ENCODE measurements around the gene G6PC3. TPM values are rescaled to one million over a fixed set of nuclear protein-coding genes. Genes with fewer than 3 reads are reported as not detected.
A peak's percentile ranks its signal among the peaks of the same experiment; 100 is the strongest.

The G6PC3 gene
- polyA plus RNA-seq, 2 of the 4 experiments (the other 2 are of a cell fraction), result 104 to 130 TPM

DNA sequence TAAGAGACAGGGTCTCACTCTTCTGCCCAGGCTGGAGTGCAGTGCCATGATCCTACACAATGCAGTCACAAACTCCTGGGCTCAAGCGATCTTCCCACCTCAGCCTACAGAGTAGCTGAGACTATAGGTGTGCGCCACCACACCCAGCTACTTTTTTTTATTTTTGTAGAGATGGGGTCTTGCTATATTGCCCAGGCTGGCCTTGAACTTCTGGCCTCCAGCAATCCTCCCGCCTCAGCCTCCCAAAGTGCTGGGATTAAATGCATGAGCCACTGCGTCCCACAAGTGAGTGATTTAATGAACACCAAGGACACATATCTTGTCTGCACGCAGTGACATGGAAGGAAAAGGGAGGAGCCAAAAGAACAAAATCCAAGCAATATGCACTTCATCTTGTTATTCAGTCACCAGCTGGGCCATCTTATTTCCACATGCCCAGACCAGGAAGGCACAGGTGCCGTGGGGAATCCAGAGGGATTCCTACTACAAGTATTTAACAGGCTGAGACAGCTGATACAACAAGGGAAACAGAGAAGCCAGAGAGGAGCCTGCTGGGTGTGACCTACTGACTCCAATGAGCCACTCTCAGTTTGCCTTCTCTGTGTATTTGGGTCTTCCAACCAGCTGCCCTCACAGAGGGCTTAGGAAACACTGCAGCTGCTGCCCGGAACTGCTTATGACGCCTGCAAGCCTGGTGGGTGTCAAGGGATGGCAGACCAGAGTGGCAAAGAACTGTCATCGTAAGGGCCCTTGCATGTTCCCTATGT, 21.1 kb upstream of the G6PC3 start:
- no peak for FAIRE-seq
- ChIA-PET CTCF (interaction anchor here (1.0 to 3.8 kb wide), 10 partner anchors 8 to 171 kb away, joined by 3 to 36 read pairs (median 5); no protein-coding TSS in a partner anchor), POLR2A (interaction anchor here (0.6 to 1.2 kb wide), 4 partner anchors 17 to 1003 kb away, joined by 3 to 10 read pairs (median 4); partner anchors contain the start of gene LSM12)

GRCh38 chr17:44053125-44053872, 17.2 kb upstream of the G6PC3 start:
- H3K4me3 ChIP-seq, result no peak overlapping the region

More for the DNA sequence above, 21.1 kb upstream of the G6PC3 start:
- TF ChIP-seq ZC3H11A (IDR thresholded peaks at IDR 0.05), result no peak
- no peak for TF ChIP-seq ZSCAN20 (CRISPR knock-in tag; IDR thresholded peaks at IDR 0.05)
- no peak for TF ChIP-seq HOXB5 (CRISPR knock-in tag; IDR thresholded peaks at IDR 0.05)
- TF ChIP-seq MAZ (IDR thresholded peaks at IDR 0.05; ENCODE audit: borderline replicate concordance, low read depth, low read length), result no peak
- TF ChIP-seq, protein P1, sequence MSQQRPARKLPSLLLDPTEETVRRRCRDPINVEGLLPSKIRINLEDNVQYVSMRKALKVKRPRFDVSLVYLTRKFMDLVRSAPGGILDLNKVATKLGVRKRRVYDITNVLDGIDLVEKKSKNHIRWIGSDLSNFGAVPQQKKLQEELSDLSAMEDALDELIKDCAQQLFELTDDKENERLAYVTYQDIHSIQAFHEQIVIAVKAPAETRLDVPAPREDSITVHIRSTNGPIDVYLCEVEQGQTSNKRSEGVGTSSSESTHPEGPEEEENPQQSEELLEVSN (IDR thresholded peaks at IDR 0.05; ENCODE audit: borderline replicate concordance, low read depth), result no peak
- no peak for TF ChIP-seq CHD2 (IDR thresholded peaks at IDR 0.05; ENCODE audit: low read length, partially characterized antibody)
- TF ChIP-seq HEYL (CRISPR knock-in tag; IDR thresholded peaks at IDR 0.05), result no peak
- TF ChIP-seq HOXB13 (CRISPR knock-in tag; IDR thresholded peaks at IDR 0.05; ENCODE audit: low read depth), result no peak
- no peak for TF ChIP-seq HDAC2 (IDR thresholded peaks at IDR 0.05)
- TF ChIP-seq PHF8 (IDR thresholded peaks at IDR 0.05; ENCODE audit: borderline replicate concordance, low read depth), result no peak
- TF ChIP-seq MYC (IDR thresholded peaks at IDR 0.05; ENCODE audit: borderline replicate concordance, low read length), result no peak
- TF ChIP-seq, protein P2, sequence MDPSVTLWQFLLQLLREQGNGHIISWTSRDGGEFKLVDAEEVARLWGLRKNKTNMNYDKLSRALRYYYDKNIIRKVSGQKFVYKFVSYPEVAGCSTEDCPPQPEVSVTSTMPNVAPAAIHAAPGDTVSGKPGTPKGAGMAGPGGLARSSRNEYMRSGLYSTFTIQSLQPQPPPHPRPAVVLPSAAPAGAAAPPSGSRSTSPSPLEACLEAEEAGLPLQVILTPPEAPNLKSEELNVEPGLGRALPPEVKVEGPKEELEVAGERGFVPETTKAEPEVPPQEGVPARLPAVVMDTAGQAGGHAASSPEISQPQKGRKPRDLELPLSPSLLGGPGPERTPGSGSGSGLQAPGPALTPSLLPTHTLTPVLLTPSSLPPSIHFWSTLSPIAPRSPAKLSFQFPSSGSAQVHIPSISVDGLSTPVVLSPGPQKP (IDR thresholded peaks at IDR 0.05; ENCODE audit: low read depth, low read length), result no peak
- no peak for TF ChIP-seq BCL3 (IDR thresholded peaks at IDR 0.05)
- Histone ChIP-seq H3K9me3 (no peaks in the 10 kb centered on the region), H3K4me1 (peaks cover 18% of the 10 kb centered on the region), H3K27ac (no peak overlapping the region), H3K4me2 (no peak overlapping the region), H3K4me3 (no peak overlapping the region)
- DNase-seq (ENCODE audit: low read depth in 1 of 2, low spot score in 1 of 2) (no peak), ATAC-seq (no peak; a peak in 1 of 6 replicates)
- 95% methylated on average over 9 of the region's 9 CpGs for WGBS (ENCODE audit: missing lambda C conversion rate)

More at GRCh38 chr17:44053125-44053872, 17.2 kb upstream of the G6PC3 start:
- CTCF ChIA-PET, result interaction anchor here (0.6 to 3.8 kb wide), 7 partner anchors 12 to 119 kb away, joined by 3 to 36 read pairs (median 4); no protein-coding TSS in a partner anchor
- 74% methylated on average over 3 of the region's 3 CpGs for WGBS (ENCODE audit: missing lambda C conversion rate)
- Histone ChIP-seq H3K4me1 (peaks cover 15% of the 10 kb centered on the region), H3K9me3 (no peaks in the 10 kb centered on the region), H3K27ac (no peak overlapping the region), H3K4me2 (no peak overlapping the region)
- TF ChIP-seq PHF8 (IDR thresholded peaks at IDR 0.05; ENCODE audit: borderline replicate concordance, low read depth) (no peak), HDAC2 (IDR thresholded peaks at IDR 0.05) (no peak), NFE2L2 (conservative IDR thresholded peaks at IDR 0.05; ENCODE audit: low read length) (no peak), EP300 (IDR thresholded peaks at IDR 0.05) (no peak), RNF2 (IDR thresholded peaks at IDR 0.05; ENCODE audit: borderline replicate concordance, low read depth) (no peak), EHMT2 (IDR thresholded peaks at IDR 0.05; ENCODE audit: low read depth) (no peak), ATOH8 (CRISPR knock-in tag; IDR thresholded peaks at IDR 0.05; ENCODE audit: low read depth) (no peak), KDM1A (IDR thresholded peaks at IDR 0.05; ENCODE audit: low read depth) (no peak), HOXA7 (CRISPR knock-in tag; IDR thresholded peaks at IDR 0.05) (no peak), CBX2 (IDR thresholded peaks at IDR 0.05; ENCODE audit: borderline replicate concordance, low read depth) (no peak), GATA3 (IDR thresholded peaks at IDR 0.05; ENCODE audit: borderline replicate concordance) (no peak), FOSL2 (IDR thresholded peaks at IDR 0.05) (no peak), FOSL2 (CRISPR knock-in tag; IDR thresholded peaks at IDR 0.05) (no peak)
- FAIRE-seq (no peak), ATAC-seq (peak; percentile 52 to 63; a peak in 4 of 6 replicates), DNase-seq (ENCODE audit: low read depth in 1 of 2, low spot score in 1 of 2) (no peak)
- POLR2A ChIA-PET, result interaction anchor here (1.3 kb wide), 1 partner anchor 26 kb away, joined by 3 read pairs; no protein-coding TSS in a partner anchor

Data from A549 (cell line).